SU-DHL-6 (cell line): ENCODE results near the gene RCE1.

Experiments used
- EZH2phosphoT487 ChIP-seq: fragments of 200-600 bp; sonication (generic), shearing (Covaris generic); conservative IDR thresholded peaks from 2 replicates; pipeline ENCODE4 v1.6.1; 2018; ENCODE audit warnings: mild to moderate bottlenecking, antibody characterized with exemption, low read length, moderate library complexity, mixed read lengths
- TF ChIP-seq, protein P1 (sequence below): fragments of 200-600 bp; sonication (generic); IDR thresholded peaks from one replicate; pipeline ENCODE4 v1.5.1; 2017; ENCODE audit warnings: antibody characterized with exemption, mild to moderate bottlenecking, low read length, moderate library complexity; ENCODE audit not compliant: insufficient read depth, poor library complexity, severe bottlenecking

DNA sequence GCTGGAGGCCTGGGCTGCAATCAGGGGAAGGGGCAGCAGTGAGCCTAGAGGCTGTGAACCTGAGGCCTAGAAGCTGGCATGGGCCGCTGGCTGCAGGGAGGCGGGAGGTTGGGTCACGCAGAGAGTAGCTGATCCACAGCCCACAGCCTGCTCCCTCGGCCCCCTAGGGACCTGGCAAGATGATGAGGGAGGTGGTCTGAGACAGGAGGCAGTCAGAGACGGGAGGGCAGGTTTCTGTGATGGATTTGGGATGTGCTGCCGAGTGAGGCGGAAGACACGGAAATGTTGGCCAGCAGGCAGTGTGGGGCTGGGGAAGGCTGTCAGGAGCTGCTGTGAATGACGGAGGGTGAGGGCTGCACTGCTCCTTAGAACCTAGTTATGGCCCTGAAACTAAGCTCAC lies 36.3 kb downstream of the RCE1 start:
- TF ChIP-seq EZH2phosphoT487: no peak
- TF ChIP-seq, protein P1, sequence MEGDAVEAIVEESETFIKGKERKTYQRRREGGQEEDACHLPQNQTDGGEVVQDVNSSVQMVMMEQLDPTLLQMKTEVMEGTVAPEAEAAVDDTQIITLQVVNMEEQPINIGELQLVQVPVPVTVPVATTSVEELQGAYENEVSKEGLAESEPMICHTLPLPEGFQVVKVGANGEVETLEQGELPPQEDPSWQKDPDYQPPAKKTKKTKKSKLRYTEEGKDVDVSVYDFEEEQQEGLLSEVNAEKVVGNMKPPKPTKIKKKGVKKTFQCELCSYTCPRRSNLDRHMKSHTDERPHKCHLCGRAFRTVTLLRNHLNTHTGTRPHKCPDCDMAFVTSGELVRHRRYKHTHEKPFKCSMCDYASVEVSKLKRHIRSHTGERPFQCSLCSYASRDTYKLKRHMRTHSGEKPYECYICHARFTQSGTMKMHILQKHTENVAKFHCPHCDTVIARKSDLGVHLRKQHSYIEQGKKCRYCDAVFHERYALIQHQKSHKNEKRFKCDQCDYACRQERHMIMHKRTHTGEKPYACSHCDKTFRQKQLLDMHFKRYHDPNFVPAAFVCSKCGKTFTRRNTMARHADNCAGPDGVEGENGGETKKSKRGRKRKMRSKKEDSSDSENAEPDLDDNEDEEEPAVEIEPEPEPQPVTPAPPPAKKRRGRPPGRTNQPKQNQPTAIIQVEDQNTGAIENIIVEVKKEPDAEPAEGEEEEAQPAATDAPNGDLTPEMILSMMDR: no peak
